Dedifferentiated amniotic fluid mesenchymal stem cell (primary cell): ENCODE data around the gene IER2.
"Not testable (repeated sequence)": the region's sequence is repeated elsewhere in the genome, so short reads cannot be mapped to it uniquely, and the experiment has no call there.

Experiments used
- DNase-seq: peaks from one replicate; pipeline ENCODE4 v3.0.0-alpha.2; 2016; ENCODE audit errors: extremely low spot score

The IER2 gene

DNA sequence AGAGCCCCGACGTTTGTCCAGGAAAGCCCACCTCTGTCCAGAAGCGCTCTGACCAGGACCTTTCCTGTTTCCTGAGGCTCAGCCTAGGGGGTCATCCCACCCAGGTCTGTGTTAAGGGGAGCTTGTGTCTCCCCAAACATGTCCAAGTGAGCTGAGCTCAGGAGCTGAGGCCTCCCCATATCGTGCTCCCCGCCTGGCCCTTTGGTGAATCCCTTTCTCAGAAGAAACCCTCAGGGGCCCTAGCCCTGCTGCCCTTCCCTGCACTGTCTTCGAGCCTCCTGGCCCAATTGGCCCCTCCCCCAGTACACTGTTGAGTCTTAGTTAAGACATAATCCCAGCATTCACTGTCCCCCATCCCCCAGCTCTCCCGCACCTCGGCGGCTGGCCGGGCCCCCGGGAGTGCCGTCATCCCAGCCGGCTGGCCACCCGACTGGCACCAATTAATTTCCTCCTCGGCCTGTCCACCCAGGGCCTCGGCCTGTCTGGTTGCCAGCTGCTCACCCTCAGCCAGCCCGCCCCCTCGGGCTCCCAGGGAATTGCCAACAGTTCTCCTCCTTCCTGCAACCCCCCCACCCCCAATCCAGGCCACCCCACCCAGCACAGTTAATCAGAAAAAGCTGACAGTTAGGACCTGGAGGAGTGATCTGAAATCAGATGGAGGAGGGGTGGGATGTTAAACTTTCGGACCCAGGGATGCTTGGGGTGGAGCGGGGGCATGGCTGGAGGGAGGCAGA is 13.6 kb downstream of the IER2 start:
- no peak for DNase-seq

DNA sequence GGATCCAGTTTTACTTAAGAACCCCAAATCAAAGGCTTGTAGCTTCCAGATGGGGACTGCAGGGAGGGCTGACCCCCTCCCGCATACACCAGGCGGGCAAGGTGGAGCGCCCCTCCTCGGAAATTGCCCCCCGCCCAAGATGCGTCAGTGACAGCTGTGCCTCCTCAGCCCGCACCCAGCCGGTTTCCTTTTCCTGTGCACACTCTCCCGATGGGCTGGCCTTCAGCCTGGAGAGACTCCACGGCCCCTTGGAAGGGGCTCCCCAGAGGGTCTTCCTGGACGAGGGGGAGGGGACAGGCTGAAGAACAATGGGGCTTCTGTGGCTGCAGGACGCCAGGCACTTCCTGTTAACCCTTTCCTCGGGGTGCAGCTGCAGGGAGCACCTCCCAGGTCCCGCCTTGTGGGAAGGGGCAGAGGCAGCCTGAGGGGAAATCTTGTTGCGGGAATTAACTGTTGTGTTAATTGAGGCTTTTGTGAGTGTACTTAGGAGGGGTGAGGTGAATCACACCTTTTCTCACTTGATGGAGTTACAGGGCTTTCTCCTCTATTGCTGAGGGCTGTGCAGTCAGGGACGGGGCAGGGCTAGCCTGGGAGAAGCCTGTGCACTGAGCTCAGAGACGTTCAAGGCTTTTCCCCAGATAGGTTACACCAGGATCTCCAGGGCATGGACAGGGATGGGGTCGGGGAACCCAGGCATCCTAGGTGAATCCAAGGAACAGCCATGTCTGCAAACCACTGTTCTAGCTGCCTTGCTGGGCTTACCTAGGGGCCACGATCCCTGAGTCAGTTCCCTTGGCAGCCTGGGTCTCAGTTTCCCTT is 14.3 kb downstream of the IER2 start:
- no peak for DNase-seq

DNA sequence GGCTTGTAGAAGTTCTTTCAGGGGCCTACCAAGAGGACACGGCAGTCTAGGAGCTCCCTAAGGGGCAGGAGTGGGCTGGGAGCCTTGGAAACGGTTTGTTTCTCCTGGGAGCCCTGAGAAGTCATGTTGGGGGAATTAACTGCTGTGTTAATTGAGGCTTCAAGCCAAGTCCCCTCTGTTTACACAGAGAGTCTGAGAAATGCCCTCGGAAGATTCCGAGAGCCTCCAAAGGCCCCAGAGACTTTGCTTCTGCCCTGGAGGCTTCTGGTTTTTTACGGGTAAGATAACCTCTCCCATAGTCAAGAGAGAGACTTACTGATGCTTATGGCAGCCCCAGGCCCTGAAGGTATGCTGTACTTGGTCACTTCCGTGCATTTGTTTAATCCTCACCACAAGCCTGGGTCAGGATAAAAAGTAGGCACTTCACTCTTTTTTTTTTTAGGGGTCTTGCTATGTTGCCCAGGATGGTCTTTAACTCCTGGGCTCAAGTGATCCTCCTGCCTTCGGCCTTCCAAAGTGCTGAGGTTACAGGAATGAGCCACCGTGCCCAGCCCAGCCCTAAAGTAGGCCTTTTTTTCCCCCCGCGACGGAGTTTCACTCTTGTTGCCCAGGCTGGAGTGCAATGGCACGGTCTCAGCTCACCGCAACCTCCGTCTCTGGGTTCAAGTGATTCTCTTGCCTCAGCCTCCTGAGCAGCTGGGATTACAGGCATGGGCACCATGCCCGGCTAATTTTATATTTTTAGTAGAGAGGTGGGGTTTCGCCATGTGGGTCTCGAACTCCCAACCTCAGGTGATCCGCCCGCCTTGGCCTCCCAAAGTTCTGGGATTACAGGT is 15.2 kb downstream of the IER2 start:
- DNase-seq: no peak

DNA sequence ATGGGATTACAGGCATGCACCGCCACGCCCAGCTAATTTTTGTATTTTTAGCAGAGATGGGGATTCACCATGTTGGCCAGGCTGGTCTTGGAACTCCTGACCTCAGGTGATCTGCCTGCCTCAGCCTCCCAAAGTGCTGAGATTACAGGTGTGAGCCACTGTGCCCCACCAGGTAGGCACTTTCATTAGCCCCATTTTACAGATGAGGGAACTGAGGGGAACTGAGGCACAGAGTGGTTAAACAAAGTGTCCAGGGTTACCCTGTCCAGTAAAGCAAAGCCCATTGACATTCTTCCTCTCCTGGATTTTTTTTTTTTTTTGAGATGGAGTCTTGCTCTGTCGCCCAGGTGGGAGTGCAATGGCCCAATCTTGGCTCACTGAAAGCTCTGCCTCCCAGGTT is 15.9 kb downstream of the IER2 start:
- not testable (repeated sequence) for DNase-seq

DNA sequence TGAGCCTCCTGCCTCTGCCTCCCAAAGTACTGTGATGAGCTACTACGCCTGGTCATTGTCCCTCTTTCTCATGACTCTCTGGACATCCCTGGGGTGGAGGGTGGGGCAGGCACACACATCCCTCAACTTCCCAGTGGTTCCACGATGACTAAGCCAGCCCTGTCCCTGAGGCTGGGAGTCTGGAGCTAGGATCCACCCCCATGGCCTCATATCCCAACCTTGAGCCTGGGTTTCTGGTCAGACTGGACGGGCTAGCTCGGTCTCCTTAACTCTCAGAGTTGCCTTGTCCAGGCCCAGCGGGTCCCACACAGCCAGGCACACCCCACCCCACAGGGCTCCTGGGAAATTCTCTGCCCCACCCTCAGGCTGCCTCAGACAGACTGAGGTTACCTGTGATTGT is 19.6 kb downstream of the IER2 start:
- no peak for DNase-seq

DNA sequence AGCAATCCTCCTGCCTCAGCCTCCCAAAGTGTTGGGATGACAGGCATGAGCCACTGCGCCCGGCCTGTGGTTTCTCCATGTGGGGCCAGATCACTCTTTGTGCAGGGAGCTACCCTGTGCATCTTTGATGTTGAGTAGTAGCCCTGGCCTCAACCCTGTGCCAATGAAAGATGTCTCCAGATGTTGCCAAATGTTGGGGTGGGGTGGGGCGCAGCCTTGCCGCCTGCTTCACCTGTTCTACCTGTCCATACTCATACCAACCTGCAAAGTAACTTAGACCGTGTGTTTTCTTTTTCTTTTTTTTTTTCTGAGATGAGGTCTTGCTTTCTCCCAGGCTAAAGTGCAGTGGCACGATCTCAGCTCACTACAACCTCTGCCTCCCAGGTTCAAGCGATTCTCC is 20.9 kb downstream of the IER2 start:
- DNase-seq: no peak

DNA sequence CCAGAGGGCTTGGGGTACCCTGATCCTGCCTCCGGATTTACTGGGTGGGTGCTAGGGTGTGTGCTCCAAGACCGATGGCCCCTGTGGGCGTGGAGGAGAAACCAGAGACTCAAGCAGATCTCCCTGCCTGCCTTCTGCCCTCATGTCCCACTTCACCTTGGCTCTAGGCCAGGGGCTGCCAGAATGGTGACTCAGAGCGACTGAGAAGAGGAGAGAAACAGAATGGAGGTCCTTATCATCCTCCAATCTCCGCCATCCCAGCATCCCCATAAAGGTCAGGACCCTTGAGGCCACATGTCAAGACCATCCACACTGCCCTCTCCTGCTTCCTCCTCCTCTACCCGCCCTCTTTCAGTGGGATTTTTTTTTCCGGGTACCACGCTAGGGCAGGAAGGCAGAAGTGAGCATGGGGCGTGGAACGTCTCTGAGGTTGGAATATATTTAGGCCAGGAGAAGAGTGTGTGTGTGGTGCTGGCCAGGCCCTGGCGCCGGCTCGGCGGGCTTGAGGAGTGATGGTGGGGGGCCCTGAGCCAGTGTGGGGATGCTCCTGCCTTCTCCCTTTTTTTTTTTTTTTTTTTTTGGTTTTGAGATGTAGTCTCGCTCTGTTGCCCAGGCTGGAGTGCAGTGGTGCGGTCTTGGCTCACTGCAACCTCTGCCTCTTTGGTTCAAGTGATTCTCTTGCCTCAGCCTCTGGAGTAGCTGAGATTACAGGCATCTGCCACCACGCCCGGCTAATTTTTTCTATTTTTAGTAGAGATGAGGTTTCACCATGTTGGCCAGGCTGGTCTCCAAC is 22.3 kb downstream of the IER2 start:
- DNase-seq: peak; percentile 79

DNA sequence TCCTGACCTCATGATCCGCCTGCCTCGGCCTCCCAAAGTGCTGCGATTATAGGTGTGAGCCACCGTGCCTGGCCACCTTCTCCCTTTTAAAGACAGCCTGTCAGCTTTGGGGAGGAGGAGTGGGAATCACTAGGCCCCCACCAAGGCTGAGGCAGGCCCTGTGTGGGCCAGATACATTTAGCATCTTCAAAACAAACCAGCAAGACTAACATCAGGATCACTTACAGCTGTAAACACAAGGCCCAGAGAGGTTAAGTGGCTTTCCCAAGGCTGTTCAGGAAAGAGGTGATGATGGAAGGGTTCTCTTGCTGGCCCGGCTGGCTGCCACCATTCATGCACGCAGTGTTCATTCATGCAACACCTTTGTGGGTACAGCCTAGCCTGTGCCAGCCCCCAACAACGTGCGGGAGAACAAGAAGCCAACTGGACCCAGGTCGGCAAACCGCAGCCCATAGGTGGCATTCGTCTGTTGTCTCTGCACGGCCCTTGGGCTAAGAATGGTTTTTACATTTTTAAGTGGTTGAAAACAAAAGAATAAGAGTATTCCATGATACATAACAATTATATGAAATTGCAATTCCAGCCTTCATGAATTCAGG is 23.0 kb downstream of the IER2 start:
- no peak for DNase-seq

DNA sequence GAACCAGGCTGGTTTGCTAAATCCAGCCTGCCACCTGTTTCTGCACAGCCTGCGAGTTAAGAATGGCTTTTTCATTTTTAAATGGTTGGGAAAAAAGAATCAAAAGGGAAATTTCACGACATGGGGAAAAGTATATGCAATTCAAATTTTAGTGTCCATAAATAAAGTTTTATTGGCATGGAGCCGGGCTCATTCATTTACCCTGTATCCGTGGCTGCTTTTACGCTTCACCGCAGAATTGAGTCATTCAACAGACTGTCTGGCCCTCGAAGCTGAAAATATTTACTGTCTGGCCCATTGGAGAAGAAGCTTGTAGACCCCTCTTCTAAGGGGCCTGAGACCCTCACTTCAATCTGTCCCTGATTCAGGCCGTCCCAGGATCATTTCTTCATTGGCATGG is 26.1 kb downstream of the IER2 start:
- no peak for DNase-seq

DNA sequence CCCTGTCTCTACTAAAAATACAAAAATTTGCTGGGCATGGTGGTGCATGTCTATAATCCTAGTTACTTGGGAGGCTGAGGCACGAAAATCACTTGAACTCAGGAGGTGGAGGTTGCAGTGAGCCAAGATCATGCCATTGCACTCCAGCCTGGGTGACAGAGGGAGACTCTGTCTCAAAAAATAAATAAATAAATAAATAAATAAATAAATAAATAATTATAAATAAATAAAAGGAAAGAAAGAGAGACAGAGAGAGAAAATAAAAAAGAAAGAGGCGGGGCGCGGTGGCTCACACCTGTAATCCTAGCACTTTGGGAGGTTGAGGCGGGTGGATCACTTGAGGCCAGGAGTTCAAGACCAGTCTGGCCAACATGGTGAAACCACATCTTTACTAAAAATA is 27.4 kb downstream of the IER2 start:
- not testable (repeated sequence) for DNase-seq

DNA sequence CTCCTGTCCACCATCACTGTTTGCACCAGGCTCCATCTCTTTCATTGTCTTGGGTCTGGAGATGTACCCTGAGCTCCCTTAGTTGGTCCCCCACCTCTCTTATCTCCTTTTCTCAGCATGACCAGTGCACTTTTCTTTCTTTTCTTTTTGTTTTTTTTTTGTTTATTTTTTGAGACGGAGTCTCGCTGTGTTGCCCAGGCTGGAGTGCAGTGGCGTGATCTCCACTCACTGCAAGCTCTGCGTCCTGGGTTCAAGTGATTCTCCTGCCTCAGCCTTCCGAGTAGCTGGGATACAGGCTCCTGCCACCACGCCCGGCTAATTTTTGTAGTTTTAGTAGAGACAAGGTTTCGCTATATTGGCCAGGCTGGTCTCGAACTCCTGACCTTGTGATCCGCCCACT is 28.1 kb downstream of the IER2 start:
- not testable (repeated sequence) for DNase-seq

DNA sequence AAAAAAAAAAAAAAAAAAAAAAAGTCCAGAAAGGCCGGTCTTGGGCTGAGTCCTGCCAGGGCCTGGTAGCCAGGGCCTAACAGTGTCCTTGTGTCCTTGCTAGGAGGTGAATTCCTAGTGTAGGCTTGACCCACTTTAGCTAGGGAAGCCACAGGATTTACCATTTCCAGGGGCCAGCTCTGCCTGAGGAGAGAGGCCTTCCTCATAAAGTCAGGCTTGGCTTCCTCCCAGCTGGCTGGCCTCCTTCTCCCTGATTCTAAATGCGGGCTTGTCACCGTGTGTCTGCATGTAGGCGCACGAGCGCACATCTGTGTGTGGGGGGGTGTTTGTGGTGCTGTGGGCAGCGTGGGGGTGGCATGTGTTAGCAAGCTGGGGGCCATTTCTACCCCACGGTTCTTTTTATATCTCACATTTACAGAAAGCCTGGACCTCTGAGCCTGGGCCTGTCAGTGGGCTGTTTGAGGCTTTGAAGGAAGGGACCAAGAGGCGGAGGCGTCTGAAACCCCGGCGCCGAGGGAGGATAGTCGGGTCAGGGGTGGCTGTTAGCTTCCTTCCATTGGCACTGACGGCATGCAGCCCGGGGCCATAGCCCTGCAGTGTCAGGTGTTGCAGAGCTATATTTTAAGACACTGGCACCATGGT is 31.7 kb downstream of the IER2 start:
- DNase-seq: no peak

DNA sequence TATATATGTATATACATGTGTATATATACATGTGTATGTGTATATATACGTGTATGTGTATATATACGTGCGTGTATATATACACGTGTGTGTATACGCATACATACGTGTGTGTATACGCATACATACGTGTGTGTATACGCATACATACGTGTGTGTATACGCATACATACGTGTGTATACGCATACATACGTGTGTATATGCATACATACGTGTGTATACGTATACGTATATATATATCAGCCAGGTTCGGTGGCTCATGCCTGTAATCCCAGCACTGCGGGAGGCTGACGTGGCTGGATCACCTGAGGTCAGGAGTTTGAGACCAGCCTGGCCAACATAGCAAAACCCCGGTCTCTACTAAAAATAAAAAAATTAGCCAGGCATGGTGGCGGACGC is 34.7 kb downstream of the IER2 start:
- DNase-seq: not testable (repeated sequence)

DNA sequence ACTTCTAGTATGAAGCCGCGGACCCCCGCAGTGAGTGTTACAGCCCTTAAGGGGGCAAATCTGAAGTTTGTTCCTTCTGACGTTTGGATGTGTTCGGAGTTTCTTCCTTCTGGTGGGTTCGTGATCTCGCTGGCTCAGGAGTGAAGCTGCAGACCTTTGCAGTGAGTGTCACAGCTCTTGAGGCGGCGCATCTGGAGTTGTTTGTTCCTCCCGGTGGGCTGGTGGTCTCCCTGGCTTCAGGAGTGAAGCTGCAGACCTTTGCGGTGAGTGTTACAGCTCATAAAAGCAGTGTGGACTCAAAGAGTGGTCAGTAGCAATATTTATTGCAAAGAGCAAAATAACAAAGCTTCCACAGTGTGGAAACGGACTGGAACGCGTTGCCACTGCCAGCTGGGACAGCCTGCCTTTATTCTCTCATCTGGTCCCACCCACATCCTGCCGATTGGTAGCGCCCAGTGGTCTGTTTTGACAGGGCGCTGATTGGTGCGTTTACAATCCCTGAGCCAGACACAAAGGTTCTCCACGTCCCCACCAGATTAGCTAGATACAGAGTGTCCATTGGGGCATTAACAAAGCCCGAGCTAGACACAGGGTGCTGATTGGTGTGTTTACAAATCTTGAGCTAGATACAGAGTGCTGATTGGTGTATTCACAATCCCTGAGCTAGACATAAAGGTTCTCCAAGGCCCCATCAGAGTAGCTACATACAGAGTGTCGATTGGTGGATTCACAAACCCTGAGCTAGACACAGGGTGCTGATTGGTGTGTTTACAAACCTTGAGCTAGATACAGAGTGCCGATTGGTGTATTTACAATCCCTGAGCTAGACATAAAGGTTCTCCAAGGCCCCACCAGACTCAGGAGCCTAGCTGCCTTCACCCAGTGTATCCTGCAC is 35.8 kb downstream of the IER2 start:
- not testable (repeated sequence) for DNase-seq

DNA sequence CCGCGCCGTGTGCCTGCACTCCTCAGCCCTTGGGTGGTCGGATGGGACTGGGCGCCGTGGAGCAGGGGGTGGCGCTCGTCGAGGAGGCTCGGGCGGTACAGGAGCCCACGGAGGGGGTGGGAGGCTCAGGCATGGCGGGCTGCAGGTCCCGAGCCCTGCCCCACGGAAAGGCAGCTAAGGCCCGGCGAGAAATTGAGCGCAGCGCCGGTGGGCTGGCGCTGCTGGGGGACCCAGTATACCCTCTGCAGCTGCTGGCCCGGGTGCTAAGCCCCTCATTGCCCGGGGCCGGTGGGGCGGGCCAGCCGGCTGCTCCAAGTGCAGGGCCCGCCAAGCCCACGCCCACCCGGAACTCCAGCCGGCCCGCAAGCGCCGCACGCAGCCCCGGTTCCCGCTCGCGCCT is 36.5 kb downstream of the IER2 start:
- not testable (repeated sequence) for DNase-seq

DNA sequence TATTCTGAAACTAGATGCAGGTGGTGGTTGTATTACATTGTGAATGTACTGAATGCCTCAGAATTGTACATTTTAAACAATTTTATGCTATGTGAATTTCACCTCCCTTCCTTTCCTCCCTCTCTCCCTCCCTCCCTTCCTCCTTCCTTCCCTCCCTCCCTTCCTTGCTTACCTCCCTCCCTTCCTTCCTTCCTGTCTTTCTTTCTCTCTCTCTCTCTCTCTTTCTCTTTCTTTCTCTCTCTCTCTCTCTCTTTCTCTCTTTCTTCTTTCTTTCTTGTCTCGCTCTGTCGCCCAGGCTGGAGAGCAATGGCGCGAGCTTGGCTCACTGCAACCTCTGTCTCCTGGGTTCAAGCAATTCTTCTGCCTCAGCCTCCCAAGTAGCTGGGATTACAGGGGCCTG is 37.2 kb downstream of the IER2 start:
- DNase-seq: no peak

DNA sequence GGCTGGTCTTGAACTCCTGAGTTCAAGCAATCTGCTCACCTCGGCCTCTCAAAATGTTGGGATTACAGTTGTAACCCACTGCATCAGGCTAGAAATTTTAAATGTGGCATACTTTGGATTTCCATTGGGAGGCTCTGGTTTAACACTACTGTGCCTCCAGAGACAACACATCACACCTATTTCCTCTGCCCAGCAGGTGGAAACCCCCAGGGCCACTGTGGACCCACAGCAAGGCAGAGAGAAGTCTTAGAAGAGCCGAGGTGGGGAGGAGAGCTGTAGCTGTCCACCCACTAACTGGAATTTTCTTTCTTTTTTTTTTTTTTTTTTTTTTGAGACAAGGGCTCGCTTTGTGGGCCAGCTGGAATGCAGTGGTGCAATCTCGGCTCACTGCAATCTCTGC is 39.4 kb downstream of the IER2 start:
- DNase-seq: no peak

DNA sequence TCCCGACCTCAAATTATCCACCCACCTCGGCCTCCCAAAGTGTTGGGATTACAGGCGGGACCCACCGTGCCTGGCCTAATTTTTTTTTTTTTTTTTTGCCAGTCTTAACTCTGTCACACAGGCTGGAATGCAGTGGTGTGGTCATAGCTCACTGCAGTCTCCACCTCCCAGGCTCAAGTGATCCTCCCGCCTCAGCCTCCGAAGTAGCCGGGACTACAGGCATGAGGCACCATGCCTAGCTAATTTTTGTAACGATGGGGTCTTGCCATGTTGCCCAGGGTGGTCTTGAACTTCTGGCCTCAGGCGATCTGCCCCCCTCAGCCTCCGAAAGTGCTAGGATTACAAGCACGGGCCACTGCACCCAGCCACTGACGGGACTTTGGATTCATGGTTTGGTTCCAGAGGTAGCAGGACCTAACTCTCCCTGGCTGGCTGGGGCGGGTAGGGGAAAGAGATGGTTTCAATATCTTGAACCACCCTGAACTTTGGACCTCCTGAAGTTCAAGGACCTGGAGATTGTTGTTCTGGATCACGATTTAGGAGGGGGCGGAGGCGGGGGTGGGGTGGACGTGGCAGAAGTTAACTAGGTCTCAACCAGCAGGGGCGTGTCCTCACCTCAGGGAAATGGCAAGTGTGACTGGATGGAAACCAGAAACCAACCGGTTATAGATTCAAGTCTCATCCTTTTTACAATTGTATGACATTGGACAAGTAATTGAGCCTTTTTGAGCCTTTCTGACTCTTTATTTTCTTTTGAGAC is 40.8 kb downstream of the IER2 start:
- DNase-seq: no peak

DNA sequence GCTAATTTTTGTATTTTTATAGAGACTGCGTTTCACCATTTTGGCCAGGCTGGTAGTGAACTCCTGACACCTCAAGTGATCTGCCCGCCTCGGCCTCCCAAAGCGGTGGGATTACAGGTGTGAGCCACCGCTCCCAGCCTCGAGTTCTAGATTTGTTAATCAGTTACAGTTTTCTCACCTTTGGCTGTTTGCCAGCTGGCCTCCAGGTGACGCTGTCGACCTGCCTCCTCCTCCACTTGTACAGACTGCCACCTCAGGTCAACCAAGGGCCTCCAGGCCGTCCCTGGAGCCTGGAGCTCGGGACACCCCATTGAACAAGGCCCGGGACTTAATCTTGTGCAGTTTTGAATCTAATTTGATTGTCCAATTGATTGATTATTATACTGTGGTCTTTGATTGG is 45.5 kb downstream of the IER2 start:
- no peak for DNase-seq
